ENCODE results near the gene VPS26A. TPM values are rescaled to one million over a fixed set of nuclear protein-coding genes. Genes with fewer than 3 reads are reported as not detected.

Gene VPS26A
- total RNA-seq, 1 donor from 2014 or later, result 55.8 TPM

DNA sequence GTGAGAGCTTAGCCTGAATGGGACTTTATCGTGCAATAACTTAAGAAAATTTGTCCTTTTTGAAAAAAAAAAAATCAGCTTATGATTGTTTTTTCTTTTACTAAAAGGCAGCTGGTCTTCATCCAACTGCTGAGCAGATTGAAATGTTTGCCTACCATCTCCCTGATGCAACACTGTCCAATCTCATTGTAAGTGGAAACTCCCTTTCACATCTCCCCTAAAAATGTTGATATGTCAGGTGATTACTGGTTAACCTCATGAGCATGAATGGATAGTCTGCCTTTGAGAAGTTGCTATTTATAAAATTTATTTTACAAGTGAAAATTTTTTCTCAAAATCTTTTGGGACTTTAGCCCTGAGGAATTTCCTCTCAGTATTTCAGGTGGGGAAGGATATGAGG is 78.4 kb downstream of the VPS26A start:
- H3K4me1 Mint-ChIP-seq (ENCODE audit: low read depth, unreplicated experiment), result no peaks in the 10 kb centered on the region
- no peaks in the 10 kb centered on the region for H3K9me3 Mint-ChIP-seq (ENCODE audit: unreplicated experiment)
- H3K36me3 Mint-ChIP-seq (ENCODE audit: unreplicated experiment), result no peaks in the 10 kb centered on the region
- no peak overlapping the region for H3K4me3 Mint-ChIP-seq (ENCODE audit: unreplicated experiment)
- H3K27me3 Mint-ChIP-seq (ENCODE audit: unreplicated experiment), result no peaks in the 10 kb centered on the region
- no peak for DNase-seq
- TF ChIP-seq, protein P1, sequence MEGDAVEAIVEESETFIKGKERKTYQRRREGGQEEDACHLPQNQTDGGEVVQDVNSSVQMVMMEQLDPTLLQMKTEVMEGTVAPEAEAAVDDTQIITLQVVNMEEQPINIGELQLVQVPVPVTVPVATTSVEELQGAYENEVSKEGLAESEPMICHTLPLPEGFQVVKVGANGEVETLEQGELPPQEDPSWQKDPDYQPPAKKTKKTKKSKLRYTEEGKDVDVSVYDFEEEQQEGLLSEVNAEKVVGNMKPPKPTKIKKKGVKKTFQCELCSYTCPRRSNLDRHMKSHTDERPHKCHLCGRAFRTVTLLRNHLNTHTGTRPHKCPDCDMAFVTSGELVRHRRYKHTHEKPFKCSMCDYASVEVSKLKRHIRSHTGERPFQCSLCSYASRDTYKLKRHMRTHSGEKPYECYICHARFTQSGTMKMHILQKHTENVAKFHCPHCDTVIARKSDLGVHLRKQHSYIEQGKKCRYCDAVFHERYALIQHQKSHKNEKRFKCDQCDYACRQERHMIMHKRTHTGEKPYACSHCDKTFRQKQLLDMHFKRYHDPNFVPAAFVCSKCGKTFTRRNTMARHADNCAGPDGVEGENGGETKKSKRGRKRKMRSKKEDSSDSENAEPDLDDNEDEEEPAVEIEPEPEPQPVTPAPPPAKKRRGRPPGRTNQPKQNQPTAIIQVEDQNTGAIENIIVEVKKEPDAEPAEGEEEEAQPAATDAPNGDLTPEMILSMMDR (IDR thresholded peaks at IDR 0.05; ENCODE audit: partially characterized antibody, unreplicated experiment), result no peak
- no peak overlapping the region for H3K27ac Mint-ChIP-seq (ENCODE audit: unreplicated experiment)

DNA sequence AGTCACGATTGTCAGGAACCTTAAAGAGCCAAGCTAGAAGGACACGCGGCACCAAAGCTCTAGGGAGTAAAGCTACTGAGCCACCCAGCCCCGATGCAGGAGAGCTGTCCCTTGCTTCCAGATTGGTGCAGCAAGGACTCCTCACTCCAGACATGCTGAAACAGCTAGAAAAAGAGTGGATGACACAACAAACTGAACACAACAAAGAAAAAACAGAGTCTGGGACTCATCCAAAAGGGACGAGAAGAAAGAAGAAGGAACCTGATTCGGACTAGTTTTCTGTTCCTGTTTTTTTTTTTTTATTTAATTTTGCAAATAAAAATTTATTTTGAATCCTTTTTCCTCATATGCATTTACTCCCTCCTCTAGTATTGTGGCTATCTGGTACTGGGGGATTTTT is 84.8 kb downstream of the VPS26A start:
- Mint-ChIP-seq H3K4me3 (ENCODE audit: unreplicated experiment) (no peak overlapping the region), H3K4me1 (ENCODE audit: low read depth, unreplicated experiment) (no peaks in the 10 kb centered on the region), H3K36me3 (ENCODE audit: unreplicated experiment) (no peaks in the 10 kb centered on the region), H3K27ac (ENCODE audit: unreplicated experiment) (no peak overlapping the region), H3K9me3 (ENCODE audit: unreplicated experiment) (peaks cover 2% of the 10 kb centered on the region), H3K27me3 (ENCODE audit: unreplicated experiment) (no peaks in the 10 kb centered on the region)
- DNase-seq, result no peak
- TF ChIP-seq, protein P1 (IDR thresholded peaks at IDR 0.05; ENCODE audit: partially characterized antibody, unreplicated experiment), result no peak

DNA sequence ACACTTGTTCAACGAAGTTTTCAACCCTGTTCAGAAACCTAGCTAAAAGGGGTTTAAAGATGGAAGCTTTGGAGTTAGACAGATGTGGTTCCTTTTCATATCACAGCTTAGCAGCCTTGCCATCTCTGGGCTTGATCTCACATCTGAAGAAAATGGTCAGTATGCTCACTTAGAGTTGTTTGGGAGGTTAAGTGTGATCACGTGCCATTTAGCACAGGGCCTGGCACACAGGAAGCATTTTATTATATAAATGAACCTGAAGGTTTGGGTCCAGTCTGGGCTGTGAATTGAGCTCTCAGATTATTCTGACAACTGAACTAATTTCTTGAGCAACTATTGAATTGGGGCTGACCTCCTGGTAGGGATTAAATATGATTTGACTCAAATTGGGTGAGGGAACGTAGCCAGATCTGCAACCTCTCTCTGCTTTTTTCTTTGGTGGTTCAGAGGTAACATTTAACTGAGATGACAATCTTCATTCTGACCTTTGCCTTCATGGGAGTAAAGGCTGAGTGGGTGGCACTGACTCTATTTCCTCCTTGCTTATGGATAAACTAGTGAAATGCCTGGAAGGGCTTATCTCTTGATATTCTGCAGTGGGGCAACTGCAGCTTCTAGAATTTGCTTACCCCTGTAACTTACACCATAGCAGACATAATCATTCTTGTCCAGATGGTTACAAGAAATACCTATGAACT is 86.0 kb downstream of the VPS26A start:
- Mint-ChIP-seq H3K36me3 (ENCODE audit: unreplicated experiment) (no peaks in the 10 kb centered on the region), H3K27me3 (ENCODE audit: unreplicated experiment) (no peaks in the 10 kb centered on the region), H3K27ac (ENCODE audit: unreplicated experiment) (no peak overlapping the region), H3K4me1 (ENCODE audit: low read depth, unreplicated experiment) (no peaks in the 10 kb centered on the region), H3K9me3 (ENCODE audit: unreplicated experiment) (peaks cover 2% of the 10 kb centered on the region), H3K4me3 (ENCODE audit: unreplicated experiment) (no peak overlapping the region)
- TF ChIP-seq, protein P1 (IDR thresholded peaks at IDR 0.05; ENCODE audit: partially characterized antibody, unreplicated experiment), result no peak
- no peak for DNase-seq

DNA sequence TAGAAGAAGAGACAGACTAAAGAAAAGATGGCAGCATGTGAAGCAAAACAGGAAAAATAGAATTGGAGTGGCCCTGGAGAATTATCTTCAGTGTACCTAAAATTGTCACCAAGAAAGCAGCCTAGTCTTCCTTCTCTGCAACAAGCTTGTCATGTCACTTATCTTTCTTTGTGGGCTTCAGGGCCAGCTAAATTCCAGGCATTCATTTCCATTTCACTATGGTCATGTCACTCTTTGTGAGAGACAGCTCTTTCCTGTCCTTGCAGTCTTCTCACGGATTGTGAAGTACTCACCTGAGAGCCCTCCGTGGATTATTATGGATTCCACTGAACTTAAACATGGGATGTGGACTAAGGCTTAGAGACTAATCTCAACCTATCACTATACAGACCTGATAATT is 87.1 kb downstream of the VPS26A start:
- H3K4me1 Mint-ChIP-seq (ENCODE audit: low read depth, unreplicated experiment), result no peaks in the 10 kb centered on the region

DNA sequence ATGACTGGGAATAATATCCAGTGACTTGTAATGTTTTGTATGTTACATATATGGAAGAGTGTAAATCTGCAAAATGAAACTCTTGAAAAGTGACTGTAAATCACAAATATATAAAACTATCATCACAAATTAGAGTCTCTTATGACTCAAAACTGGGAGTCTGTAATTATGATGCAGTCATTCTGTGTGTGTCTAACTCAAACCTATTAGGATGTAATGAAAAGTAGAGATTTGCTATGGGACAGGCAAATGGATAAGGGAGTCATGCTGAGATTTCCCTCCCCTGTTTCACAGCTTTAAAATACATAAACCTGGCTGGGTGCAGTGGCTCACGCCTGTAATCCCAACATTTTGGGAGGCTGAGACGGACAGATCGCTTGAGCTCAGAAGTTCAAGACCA is 87.5 kb downstream of the VPS26A start:
- H3K4me1 Mint-ChIP-seq (ENCODE audit: low read depth, unreplicated experiment), result no peaks in the 10 kb centered on the region
- no peaks in the 10 kb centered on the region for H3K36me3 Mint-ChIP-seq (ENCODE audit: unreplicated experiment)
- TF ChIP-seq, protein P1 (IDR thresholded peaks at IDR 0.05; ENCODE audit: partially characterized antibody, unreplicated experiment), result no peak
- H3K27ac Mint-ChIP-seq (ENCODE audit: unreplicated experiment), result no peak overlapping the region
- H3K27me3 Mint-ChIP-seq (ENCODE audit: unreplicated experiment), result no peaks in the 10 kb centered on the region
- no peak for DNase-seq
- no peak overlapping the region for H3K4me3 Mint-ChIP-seq (ENCODE audit: unreplicated experiment)
- peaks cover 2% of the 10 kb centered on the region for H3K9me3 Mint-ChIP-seq (ENCODE audit: unreplicated experiment)

More for the DNA sequence above, 87.1 kb downstream of the VPS26A start:
- Mint-ChIP-seq H3K27ac (ENCODE audit: unreplicated experiment) (no peak overlapping the region), H3K27me3 (ENCODE audit: unreplicated experiment) (no peaks in the 10 kb centered on the region), H3K9me3 (ENCODE audit: unreplicated experiment) (peaks cover 2% of the 10 kb centered on the region), H3K4me3 (ENCODE audit: unreplicated experiment) (no peak overlapping the region), H3K36me3 (ENCODE audit: unreplicated experiment) (no peaks in the 10 kb centered on the region)
- no peak for DNase-seq
- TF ChIP-seq, protein P1 (IDR thresholded peaks at IDR 0.05; ENCODE audit: partially characterized antibody, unreplicated experiment), result no peak

Data from glutamatergic neuron (in vitro differentiated cells).